ENCODE measurements around the gene PRUNE2. TPM values are rescaled to one million over a fixed set of nuclear protein-coding genes. Genes with fewer than 3 reads are reported as not detected.
A peak's percentile ranks its signal among the peaks of the same experiment; 100 is the strongest.

PRUNE2 gene
- total RNA-seq, 1 donor from 2014 or later, result under 0.01 TPM

DNA sequence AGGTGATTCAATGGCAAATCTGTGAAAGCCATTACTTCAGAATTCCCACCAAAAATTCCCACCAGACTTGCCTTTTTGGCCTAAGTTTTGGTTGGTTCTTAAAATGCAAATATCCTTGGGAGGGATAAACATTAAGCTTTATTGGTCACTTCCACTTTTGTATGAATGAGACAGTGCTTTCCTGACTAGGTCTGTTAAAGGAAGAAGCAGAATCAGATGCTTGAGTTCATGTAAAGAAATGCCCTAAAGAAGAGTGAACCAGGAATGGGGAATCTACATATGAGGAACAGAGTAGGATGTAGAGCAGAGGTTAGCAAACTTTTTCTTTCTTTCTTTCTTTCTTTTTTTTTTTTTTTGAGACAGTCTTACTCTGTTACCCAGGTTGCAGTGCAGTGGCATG is 317.6 kb downstream of the PRUNE2 start:
- Histone ChIP-seq H3K27me3 (ENCODE audit: control insufficient read depth, insufficient read depth, low read length) (no peaks in the 10 kb centered on the region), H3K36me3 (ENCODE audit: control insufficient read depth, insufficient read depth, low read length) (no peaks in the 10 kb centered on the region), H3K4me3 (ENCODE audit: low read depth, low read length) (no peak overlapping the region)
- TF ChIP-seq, protein P1, sequence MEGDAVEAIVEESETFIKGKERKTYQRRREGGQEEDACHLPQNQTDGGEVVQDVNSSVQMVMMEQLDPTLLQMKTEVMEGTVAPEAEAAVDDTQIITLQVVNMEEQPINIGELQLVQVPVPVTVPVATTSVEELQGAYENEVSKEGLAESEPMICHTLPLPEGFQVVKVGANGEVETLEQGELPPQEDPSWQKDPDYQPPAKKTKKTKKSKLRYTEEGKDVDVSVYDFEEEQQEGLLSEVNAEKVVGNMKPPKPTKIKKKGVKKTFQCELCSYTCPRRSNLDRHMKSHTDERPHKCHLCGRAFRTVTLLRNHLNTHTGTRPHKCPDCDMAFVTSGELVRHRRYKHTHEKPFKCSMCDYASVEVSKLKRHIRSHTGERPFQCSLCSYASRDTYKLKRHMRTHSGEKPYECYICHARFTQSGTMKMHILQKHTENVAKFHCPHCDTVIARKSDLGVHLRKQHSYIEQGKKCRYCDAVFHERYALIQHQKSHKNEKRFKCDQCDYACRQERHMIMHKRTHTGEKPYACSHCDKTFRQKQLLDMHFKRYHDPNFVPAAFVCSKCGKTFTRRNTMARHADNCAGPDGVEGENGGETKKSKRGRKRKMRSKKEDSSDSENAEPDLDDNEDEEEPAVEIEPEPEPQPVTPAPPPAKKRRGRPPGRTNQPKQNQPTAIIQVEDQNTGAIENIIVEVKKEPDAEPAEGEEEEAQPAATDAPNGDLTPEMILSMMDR (IDR thresholded peaks at IDR 0.05; ENCODE audit: insufficient read depth, low read length, severe bottlenecking), result no peak
- DNase-seq (ENCODE audit: low read depth) (no peak), FAIRE-seq (no peak)

DNA sequence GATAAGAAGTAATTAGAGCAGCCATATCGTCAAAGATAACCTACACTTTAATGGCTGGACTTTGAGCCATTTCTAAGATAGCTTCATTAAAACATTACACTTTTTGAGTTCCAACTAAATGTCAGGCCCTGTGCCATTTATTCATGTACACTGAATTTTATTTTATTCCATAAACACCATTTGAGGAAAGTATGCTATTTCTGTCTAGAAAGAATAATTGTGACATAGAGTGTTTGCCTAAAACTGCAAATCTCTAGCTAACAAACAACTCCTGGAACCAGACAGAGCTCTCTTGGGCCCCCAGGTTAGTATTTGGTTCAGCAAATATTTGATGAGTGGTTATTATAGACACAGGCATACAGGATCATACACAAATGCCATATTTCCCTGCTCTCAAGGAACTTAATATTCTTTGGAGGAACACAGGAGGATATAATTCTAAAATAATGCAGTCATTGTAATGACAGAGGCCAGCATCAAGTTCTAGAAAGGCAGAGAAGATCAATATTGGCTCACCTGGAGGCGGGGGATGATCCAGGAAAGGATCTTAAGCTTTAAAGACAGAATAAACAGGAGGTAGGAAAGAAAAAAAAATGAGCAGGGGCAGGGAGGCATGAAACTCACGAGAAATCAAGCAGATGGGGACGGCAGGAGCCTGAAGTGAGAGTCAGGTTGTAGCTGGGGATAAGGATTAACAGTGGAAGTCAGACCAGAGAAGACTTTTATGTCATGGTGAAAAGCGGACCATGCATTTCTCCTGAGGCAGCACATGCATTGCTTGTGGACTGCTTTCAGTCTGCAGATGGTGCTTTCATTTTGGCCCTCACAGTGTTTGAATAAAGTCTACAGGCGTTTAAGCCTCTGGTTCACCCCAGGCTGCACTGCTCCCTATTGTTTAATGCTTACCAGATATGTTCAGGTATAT is 319.3 kb downstream of the PRUNE2 start:
- no peak overlapping the region for H3K4me3 ChIP-seq (ENCODE audit: low read depth, low read length)
- H3K36me3 ChIP-seq (ENCODE audit: control insufficient read depth, insufficient read depth, low read length), result no peaks in the 10 kb centered on the region
- TF ChIP-seq, protein P1 (IDR thresholded peaks at IDR 0.05; ENCODE audit: insufficient read depth, low read length, severe bottlenecking), result no peak
- FAIRE-seq (no peak), DNase-seq (ENCODE audit: low read depth) (no peak)
- no peaks in the 10 kb centered on the region for H3K27me3 ChIP-seq (ENCODE audit: control insufficient read depth, insufficient read depth, low read length)

DNA sequence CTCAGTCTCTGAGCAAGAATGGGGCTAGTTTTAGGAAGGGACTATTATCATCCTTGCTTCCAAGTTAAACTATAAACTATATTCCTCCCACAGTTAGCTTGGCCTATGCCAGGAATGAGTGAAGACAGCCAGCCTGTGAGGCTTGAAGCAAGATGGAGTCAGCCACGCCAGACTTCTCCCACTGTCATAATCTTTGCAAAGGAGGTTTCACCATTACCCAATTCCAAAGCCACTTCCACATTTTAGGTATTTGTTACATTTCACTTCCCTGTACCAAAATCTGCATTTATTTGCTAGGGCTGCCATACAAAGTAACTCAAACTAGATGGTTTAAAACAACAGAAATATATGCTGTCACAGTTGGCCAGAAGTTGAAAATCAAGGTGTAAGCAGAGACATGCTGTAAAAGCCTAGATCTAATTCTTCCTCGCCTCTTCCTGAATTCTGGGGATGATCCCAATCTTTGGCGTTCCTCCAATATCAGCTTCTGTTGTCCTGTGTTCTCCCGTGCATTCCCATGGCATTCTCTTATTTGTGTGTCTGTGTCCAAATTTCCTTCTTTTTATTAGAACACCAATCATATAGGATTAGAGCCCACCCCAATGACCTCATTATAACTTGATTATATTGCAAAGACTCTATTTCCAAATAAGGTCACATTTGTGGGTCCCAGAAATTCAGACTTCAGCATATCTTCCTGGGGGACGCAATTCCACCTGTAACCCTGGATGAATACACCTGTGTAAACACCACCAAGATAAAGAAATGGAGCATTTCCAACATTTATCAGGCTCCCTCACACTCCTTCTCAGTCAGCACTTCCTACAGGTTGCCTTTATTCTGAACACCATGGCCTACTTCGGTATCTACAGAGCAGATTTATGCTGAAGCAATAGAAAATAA is 320.2 kb downstream of the PRUNE2 start:
- no peak for DNase-seq (ENCODE audit: low read depth)
- TF ChIP-seq, protein P1 (IDR thresholded peaks at IDR 0.05; ENCODE audit: insufficient read depth, low read length, severe bottlenecking), result no peak
- FAIRE-seq, result no peak

DNA sequence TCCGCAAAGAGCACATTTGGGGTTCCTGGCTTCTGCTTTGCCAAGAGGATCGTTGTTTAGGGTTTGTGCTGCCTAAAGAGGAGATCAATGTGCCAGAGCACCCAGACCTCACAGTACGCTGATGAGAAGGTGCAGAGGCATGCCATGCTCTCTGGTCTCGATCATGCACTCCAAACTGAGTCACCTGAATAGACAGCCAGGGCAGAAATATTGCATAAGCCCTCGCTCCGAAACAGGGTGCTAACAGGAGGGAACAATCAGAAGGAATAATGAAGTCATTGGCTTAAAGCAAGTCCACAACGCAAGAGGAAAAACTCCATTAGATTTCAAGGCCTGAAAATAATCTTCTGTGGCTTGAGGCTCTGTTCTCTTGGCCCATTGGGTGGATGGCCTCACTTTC is 322.7 kb downstream of the PRUNE2 start:
- H3K27me3 ChIP-seq (ENCODE audit: control insufficient read depth, insufficient read depth, low read length), result no peaks in the 10 kb centered on the region
- no peak overlapping the region for H3K4me3 ChIP-seq (ENCODE audit: low read depth, low read length)
- no peaks in the 10 kb centered on the region for H3K36me3 ChIP-seq (ENCODE audit: control insufficient read depth, insufficient read depth, low read length)
- FAIRE-seq (no peak), DNase-seq (ENCODE audit: low read depth) (peak; percentile 44)
- TF ChIP-seq, protein P1 (IDR thresholded peaks at IDR 0.05; ENCODE audit: insufficient read depth, low read length, severe bottlenecking), result no peak

More for the DNA sequence above, 320.2 kb downstream of the PRUNE2 start:
- H3K36me3 ChIP-seq (ENCODE audit: control insufficient read depth, insufficient read depth, low read length), result no peaks in the 10 kb centered on the region
- no peak overlapping the region for H3K4me3 ChIP-seq (ENCODE audit: low read depth, low read length)
- no peaks in the 10 kb centered on the region for H3K27me3 ChIP-seq (ENCODE audit: control insufficient read depth, insufficient read depth, low read length)

DNA sequence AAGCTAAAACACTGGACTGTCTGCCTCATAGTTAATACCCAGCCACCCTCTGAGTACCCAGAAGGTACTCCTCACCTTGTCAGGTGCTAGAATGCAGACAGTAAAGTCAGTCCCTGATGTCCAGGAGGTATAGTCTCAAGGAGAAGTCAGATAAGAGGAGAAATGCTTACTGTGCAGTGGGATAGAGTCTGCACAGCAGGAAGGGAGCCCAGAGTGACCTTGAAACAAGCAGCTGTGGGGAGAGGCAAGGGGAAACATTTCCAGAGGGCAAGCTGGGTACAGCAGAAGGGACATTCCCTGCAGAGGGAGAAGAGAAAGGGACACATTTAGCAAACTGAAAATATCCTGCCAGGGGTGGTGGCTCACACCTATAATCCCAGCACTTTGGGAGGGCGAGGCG is 324.2 kb downstream of the PRUNE2 start:
- Histone ChIP-seq H3K4me3 (ENCODE audit: low read depth, low read length) (no peak overlapping the region), H3K36me3 (ENCODE audit: control insufficient read depth, insufficient read depth, low read length) (no peaks in the 10 kb centered on the region), H3K27me3 (ENCODE audit: control insufficient read depth, insufficient read depth, low read length) (no peaks in the 10 kb centered on the region)
- TF ChIP-seq, protein P1 (IDR thresholded peaks at IDR 0.05; ENCODE audit: insufficient read depth, low read length, severe bottlenecking), result no peak
- FAIRE-seq (no peak), DNase-seq (ENCODE audit: low read depth) (no peak)

Measured in bronchial epithelial cell (primary cell).